HG02588 (cell line): ENCODE results near the gene VANGL2.

ENCODE experiments used
- ATAC-seq: cut with Tn5 transposase; IDR thresholded peaks from one replicate; pipeline ENCODE4 v1.9.1; 2021; ENCODE audit warnings: mild to moderate bottlenecking, moderate library complexity; ENCODE audit not compliant: unreplicated experiment

VANGL2 gene

DNA sequence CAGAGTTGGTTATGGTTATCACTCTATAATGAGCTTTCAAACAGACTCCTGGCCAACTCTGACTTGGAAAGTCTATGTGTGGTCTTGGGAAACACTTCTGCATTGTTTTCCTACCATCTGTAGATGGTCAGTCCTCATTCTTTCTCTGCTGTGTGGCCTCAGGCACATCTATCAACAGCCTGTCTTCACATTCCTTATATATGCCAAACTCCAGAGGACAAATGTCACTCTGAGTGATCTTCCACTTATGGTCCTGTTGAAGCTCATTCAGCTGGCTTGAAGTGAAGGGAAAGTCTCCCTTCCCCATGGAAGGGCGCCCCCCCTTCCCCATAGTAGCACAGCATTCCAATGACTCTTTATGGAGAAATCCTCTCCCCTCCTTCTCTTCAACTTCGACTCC, 58.7 kb downstream of the VANGL2 start:
- ATAC-seq = no peak

DNA sequence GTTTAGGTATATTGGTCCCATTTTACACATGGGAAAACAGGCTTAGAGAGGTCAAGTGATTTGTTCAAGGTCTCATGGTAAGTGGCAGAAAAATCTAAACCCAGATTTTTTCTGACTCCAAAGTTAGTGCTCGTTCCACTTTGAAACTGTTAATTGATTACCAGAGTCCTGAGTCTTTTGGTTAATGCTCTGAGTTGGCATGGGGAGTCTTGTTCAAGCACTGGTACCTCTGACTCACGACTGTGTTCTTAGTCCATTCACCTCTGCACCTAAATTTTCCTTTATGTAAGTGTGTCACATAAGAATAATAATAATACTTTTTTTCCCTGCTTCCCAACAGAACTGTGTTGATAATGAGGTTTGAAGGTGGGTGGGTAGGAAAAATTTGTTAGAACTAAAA, 59.3 kb downstream of the VANGL2 start:
- ATAC-seq = no peak

DNA sequence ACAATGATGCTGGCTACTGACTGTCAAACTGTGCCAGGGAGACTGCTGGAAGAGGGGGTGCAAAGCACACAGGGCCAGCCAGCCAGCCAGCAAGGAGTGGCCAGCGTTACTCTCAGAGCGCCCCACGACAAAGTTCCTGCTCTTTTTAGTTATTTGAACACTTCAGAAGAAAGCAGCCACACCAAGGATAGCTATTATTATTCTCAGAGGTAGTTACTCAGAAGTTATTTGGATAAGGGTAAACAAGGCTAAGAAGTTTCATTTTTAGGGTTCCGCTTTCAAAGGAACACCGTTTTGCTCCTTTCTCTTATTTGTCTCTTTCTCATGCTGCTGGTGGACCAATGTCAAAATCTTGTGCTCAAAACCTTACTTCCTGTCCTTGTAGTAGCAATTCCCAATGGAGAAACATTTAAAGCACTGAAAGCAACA, 59.9 kb downstream of the VANGL2 start:
- ATAC-seq = peak; percentile 39

DNA sequence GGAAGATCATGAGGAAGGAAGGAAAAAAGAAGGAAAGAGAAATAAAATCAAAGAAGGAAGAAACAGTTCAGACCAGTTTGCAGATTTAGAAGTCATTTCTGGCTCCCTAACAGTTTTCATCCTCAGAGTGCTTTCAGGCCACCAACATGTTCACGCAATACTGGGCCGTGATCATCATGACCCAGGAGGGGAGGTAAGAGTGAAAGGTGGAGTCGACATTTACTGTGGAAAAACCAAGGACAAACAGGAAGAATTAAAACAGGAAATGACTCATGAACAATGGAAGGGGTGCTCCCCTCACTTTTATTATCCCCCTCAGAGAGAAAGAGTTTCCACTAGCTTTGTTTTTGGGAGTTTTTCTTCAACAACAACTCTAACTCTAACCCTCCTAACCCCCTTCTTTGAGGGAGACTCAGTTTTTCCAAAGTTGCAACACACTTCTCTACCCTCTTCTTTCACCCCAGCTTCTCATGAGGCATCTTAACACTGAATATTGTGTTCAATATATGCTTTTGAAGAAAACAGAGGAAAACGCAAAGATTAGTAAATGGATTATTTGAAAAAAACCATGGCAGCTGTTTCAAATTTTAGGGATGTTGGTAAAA, 60.4 kb downstream of the VANGL2 start:
- ATAC-seq = no peak

DNA sequence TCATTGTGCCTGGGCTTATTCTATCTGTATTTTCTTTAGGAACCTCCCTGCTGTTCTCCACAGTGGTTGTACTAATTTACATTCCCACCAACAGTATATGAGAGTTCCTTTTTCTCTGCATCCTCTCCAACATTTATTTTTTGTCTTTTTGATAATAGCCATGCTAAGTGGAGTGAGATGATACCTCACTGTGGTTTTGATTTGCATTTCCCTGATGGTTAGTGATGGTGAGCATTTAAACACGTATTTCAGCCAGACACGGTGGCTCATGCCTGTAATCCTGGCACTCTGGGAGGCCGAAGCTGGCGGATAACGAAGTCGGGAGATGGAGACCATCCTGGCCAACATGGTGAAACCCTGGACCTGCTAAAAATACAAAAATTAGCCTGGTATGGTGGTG, 64.8 kb downstream of the VANGL2 start:
- ATAC-seq = no peak

DNA sequence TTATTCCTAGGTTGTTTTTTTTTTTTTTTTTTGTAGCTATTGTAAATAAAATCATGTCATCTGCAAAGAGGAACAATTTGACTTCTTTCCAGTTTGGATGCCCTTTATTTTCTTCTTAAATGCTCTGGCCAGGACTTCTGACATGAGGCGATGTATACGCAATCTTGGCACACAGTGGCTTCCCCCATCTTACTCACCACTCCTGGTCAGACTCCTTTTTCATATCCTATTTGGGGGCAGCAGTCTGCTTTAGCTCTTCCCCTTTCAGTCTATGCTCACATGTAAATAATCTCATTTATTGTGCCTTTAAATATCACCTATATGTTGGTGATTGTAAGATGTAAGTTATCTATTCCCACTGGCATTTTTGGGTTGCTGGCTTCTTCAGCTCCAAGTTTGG, 66.6 kb downstream of the VANGL2 start:
- no peak for ATAC-seq

DNA sequence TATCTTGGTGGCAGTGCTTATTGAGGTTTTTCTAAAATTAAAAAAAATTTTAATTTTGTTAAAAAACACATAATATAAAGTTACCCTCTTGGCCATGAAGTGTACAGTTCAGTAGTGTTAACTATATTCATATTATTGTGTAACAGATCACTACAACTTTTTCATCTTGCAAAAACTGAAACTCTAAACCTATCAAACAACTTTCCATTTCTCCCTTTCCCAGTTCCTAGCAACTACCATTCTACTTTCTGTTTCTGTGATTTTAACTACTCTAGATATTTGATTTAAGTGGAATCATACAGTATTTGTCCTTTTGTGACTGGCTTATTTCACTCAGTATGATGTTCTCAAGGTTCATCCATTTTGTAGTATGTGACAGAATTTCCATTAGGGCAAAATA, 67.2 kb downstream of the VANGL2 start:
- no peak for ATAC-seq

DNA sequence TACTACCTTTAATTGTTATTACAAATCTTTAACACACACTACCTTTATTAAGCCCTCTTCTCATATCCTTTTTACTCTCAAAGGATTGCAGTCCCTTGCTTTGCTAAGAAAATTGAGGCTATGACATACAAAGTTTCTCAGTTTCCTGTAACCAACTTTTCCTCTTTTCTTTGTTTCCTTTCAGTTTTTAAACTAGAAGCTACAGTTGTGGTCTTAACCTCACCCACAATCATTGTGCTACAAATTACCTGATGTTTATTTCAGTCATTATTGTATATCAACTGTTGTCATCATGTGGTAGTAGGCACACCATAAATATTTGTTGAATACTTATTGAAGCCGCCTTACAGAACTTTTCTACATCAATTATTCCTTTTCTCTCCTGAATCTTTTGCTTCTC, 70.9 kb downstream of the VANGL2 start:
- no peak for ATAC-seq

DNA sequence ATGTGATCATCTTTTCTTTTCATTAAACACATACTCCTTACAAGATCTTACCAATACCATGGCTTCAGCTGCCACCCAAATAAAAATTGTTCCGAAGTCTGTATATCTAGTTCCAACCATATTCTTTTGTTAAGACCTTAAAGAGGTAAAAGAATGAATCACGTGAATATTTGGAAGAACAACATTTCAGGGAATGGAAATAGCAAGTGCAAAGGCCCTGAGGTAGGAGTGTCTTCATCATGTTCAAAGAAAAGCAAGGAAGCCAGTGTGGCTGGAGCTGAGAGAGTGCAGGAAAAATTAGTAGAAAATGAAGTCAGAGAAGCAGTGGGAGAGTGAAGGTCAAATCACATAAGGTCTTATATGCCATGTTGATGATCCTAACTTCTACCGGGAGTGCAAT, 71.7 kb downstream of the VANGL2 start:
- no peak for ATAC-seq

DNA sequence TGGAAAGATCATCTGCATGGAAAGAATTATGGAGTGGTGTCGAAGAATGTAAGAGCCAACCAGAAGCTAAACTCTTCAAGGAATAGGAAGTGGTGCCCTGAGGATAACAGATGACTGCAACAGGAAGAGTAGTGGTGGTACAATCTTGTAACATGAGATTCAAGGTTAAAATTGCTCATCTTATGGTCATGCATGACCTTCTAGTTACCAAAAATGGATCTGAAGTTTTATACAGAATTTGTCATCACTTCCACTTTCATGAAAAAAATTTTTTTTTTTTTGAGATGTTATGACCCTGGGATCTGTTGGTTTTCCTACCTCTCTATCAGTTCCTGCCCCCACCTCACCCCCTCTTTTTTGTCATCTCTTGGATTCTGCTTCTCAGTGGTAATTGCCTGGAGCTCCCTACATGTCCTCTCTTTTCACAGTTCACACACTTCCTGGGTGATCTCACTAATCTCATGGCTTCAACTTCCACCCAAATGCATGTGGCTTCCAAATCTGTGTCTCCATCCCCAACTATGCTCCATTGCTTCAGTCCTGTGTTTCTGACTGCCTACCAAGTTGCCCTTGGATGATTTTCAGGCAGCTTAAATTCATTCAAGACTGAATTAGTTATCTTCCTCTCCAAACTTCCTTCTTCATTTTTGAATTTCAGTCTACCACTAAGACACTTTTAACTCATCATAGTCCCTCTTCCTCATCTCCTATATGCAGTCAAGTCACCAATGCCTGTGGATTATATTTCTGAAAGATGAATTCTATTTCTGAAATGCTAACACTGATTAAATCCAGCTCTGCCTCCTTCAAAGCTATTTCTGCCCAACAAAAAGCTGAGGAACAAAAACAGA, 74.3 kb downstream of the VANGL2 start:
- ATAC-seq = no peak
